ENCODE results near the gene LRP2.
A peak's percentile ranks its signal among the peaks of the same experiment; 100 is the strongest.

Gene LRP2

GRCh38 chr2:169222665-169223064, 139.7 kb downstream of the LRP2 start:
- no peak overlapping the region for H3K27ac ChIP-seq
- no peaks in the 10 kb centered on the region for H4K20me1 ChIP-seq (ENCODE audit: insufficient read depth)
- no peak overlapping the region for H3K9ac ChIP-seq
- H3K79me2 ChIP-seq (ENCODE audit: insufficient read depth, low read depth) = no peaks in the 10 kb centered on the region
- H3K4me2 ChIP-seq = no peak overlapping the region
- no peak overlapping the region for H2AFZ ChIP-seq (ENCODE audit: low read depth)
- H3K36me3 ChIP-seq (ENCODE audit: insufficient read depth) = no peaks in the 10 kb centered on the region
- H3K4me1 ChIP-seq (ENCODE audit: low read depth, poor library complexity, severe bottlenecking) = peaks cover 17% of the 10 kb centered on the region
- no peak for TF ChIP-seq CTCF (conservative IDR thresholded peaks at IDR 0.05; ENCODE audit: low read depth, low read length)
- H3K4me3 ChIP-seq (IDR thresholded peaks at IDR 0.05; ENCODE audit: insufficient read depth, low read depth, low read length) = no peak overlapping the region
- H3K27me3 ChIP-seq (ENCODE audit: insufficient read depth, low read depth) = no peaks in the 10 kb centered on the region

GRCh38 chr2:169221745-169222369, 140.5 kb downstream of the LRP2 start:
- Histone ChIP-seq H3K4me3 (IDR thresholded peaks at IDR 0.05; ENCODE audit: insufficient read depth, low read depth, low read length) (no peak overlapping the region), H3K79me2 (ENCODE audit: insufficient read depth, low read depth) (no peaks in the 10 kb centered on the region), H3K36me3 (ENCODE audit: insufficient read depth) (no peaks in the 10 kb centered on the region), H3K4me1 (ENCODE audit: low read depth, poor library complexity, severe bottlenecking) (peaks cover 17% of the 10 kb centered on the region), H4K20me1 (ENCODE audit: insufficient read depth) (no peaks in the 10 kb centered on the region), H3K9ac (no peak overlapping the region), H3K27ac (no peak overlapping the region), H3K27me3 (ENCODE audit: insufficient read depth, low read depth) (no peaks in the 10 kb centered on the region), H2AFZ (ENCODE audit: low read depth) (no peak overlapping the region), H3K4me2 (no peak overlapping the region)
- TF ChIP-seq CTCF (conservative IDR thresholded peaks at IDR 0.05; ENCODE audit: low read depth, low read length) = peak; percentile 64

GRCh38 chr2:169210917-169211316, 151.4 kb downstream of the LRP2 start:
- H4K20me1 ChIP-seq (ENCODE audit: insufficient read depth) = no peaks in the 10 kb centered on the region
- no peaks in the 10 kb centered on the region for H3K79me2 ChIP-seq (ENCODE audit: insufficient read depth, low read depth)
- no peak overlapping the region for H3K27ac ChIP-seq
- H3K36me3 ChIP-seq (ENCODE audit: insufficient read depth) = no peaks in the 10 kb centered on the region
- no peak overlapping the region for H3K4me3 ChIP-seq (IDR thresholded peaks at IDR 0.05; ENCODE audit: insufficient read depth, low read depth, low read length)
- H3K4me2 ChIP-seq = no peak overlapping the region
- no peak overlapping the region for H2AFZ ChIP-seq (ENCODE audit: low read depth)
- H3K27me3 ChIP-seq (ENCODE audit: insufficient read depth, low read depth) = no peaks in the 10 kb centered on the region
- no peak overlapping the region for H3K9ac ChIP-seq
- H3K4me1 ChIP-seq (ENCODE audit: low read depth, poor library complexity, severe bottlenecking) = no peaks in the 10 kb centered on the region
- no peak for TF ChIP-seq CTCF (conservative IDR thresholded peaks at IDR 0.05; ENCODE audit: low read depth, low read length)

GRCh38 chr2:169208026-169208425, 154.3 kb downstream of the LRP2 start:
- H3K27ac ChIP-seq = no peak overlapping the region
- no peak for TF ChIP-seq CTCF (conservative IDR thresholded peaks at IDR 0.05; ENCODE audit: low read depth, low read length)
- H3K36me3 ChIP-seq (ENCODE audit: insufficient read depth) = no peaks in the 10 kb centered on the region
- H3K9ac ChIP-seq = no peak overlapping the region
- no peak overlapping the region for H3K4me2 ChIP-seq
- no peaks in the 10 kb centered on the region for H3K27me3 ChIP-seq (ENCODE audit: insufficient read depth, low read depth)
- H2AFZ ChIP-seq (ENCODE audit: low read depth) = no peak overlapping the region
- no peaks in the 10 kb centered on the region for H3K79me2 ChIP-seq (ENCODE audit: insufficient read depth, low read depth)
- H3K4me3 ChIP-seq (IDR thresholded peaks at IDR 0.05; ENCODE audit: insufficient read depth, low read depth, low read length) = no peak overlapping the region
- H3K4me1 ChIP-seq (ENCODE audit: low read depth, poor library complexity, severe bottlenecking) = no peaks in the 10 kb centered on the region
- H4K20me1 ChIP-seq (ENCODE audit: insufficient read depth) = no peaks in the 10 kb centered on the region
